HG02840 (cell line): ENCODE results near the gene SNRNP25.

Experiments
- ATAC-seq: cut with Tn5 transposase; IDR thresholded peaks from one replicate; pipeline ENCODE4 v1.9.1; 2021; ENCODE audit warnings: mild to moderate bottlenecking, moderate library complexity, moderate number of reproducible peaks; ENCODE audit not compliant: unreplicated experiment, low FRiP score

SNRNP25 gene

GRCh38 chr16:62283-62967 lies 8.8 kb downstream of the SNRNP25 start:
- no peak for ATAC-seq

- no peak for ATAC-seq
Observed at GRCh38 chr16:62968-63391, 9.4 kb downstream of the SNRNP25 start.

DNA sequence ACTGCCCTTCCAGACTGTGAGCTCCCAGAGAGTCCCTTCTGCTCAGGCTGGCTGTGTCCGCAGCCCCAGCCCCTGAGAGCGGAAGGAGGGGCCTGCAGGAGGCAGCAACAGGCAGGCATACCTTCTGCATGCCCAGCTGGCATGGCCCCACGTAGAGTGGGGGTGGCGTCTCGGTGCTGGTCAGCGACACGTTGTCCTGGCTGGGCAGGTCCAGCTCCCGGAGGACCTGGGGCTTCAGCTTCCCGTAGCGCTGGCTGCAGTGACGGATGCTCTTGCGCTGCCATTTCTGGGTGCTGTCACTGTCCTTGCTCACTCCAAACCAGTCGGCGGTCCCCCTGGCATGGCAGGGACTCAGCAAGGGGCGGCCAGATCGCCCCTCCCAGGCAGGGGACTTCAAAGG lies 9.8 kb downstream of the SNRNP25 start:
- ATAC-seq: no peak

GRCh38 chr16:63998-64913 lies 10.6 kb downstream of the SNRNP25 start:
- ATAC-seq: no peak

DNA sequence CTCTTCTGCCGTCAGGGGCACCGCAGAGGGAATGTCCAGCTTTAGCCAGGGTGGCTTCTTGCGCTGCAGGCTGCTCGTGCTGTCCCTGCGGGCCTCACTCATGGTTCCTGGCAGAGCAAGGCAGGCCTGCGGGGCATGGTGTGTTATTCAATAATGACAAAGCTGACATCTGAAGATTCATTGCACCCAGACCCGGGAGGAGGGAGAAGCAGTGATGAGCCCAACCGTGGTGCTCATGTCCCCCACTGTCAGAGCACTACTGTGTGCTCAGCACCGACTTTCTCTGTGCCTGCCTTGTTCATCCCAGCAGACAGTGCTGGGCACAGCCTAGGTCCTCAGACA lies 11.3 kb downstream of the SNRNP25 start:
- ATAC-seq: no peak

- ATAC-seq: no peak
Observed at GRCh38 chr16:65745-66144, 12.1 kb downstream of the SNRNP25 start.

GRCh38 chr16:66309-67182 lies 12.9 kb downstream of the SNRNP25 start:
- no peak for ATAC-seq

- no peak for ATAC-seq
Observed at GRCh38 chr16:67183-67791, 13.7 kb downstream of the SNRNP25 start.

DNA sequence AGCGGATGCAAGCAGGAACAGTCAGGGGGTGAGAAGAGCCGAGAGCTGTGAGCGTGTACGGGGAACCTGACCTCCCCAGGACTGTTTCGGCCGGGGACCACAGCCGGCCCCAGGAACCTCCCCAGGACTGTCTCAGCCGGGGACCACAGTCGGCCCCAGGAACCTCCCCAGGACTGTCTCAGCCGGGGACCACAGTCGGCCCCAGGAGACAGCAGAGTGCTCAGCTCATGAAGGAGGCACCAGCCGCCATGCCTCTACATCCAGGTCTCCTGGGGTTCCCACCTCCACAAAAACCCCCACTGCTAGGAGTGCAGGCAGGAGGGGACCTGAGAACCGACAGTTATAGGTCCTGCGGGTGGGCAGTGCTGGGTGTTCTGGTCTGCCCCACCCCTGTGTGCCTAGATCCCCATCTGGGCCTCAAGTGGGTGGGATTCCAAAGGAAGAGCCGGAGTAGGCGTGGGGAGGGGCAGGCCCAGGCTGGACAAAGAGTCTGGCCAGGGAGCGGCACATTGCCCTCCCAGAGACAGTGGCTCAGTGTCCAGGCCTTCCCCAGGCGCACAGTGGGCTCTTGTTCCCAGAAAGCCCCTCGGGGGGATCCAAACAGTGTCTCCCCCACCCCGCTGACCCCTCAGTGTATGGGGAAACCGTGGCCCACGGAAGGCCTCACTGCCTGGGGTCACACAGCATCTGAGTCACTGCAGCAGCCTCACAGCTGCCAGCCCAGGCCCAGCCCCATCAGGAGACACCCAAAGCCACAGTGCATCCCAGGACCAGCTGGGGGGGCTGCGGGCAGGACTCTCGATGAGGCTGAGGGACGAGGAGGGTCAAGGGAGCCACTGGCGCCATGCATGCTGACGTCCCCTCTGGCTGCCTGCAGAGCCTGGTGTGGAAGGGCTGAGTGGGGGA lies 14.5 kb downstream of the SNRNP25 start:
- ATAC-seq: no peak

- no peak for ATAC-seq
Observed at GRCh38 chr16:69181-69580, 15.6 kb downstream of the SNRNP25 start.

- no peak for ATAC-seq
Observed at GRCh38 chr16:71210-71539, 17.5 kb downstream of the SNRNP25 start.

DNA sequence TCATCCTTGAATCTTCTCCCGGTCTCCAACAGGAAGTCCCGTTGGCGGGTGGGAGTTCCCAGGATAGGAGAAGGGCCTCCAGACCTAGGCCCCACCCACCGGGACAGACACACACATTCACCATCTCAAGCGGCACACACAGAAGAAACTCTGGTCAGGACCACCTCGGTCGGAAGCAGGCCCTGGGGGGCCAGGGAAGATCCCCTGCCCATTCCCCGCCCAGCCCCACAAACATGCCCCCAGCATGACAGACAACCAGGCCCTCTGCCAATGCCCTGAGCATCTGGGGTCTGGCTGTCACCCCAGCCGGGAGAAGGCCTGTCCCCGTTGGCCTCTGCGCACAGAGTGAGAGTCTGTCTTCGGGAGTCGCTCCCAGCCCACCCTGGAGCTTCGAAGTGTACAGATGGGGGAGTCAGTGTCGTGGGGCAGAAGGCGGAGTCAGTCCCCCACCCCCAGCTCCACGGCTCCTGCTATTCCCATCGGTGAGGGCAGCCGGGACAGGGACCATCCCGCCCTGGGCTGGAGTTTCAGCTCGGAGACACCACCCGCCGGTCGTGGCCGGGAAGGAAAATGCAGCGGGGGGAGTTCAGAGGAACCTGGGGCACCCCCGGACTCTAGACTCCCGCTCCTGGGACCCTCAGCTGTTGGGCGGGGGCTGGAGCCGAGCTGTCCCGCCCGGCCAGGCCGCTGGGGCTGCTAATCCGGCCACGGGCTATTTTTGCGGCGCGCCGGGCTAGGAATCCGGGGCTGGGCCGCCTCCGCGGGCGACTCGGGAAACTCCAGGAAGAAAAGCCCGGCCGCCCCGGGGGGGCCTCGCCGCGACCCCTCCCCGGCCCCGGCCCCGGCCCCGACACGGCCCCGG lies 18.1 kb downstream of the SNRNP25 start:
- no peak for ATAC-seq

DNA sequence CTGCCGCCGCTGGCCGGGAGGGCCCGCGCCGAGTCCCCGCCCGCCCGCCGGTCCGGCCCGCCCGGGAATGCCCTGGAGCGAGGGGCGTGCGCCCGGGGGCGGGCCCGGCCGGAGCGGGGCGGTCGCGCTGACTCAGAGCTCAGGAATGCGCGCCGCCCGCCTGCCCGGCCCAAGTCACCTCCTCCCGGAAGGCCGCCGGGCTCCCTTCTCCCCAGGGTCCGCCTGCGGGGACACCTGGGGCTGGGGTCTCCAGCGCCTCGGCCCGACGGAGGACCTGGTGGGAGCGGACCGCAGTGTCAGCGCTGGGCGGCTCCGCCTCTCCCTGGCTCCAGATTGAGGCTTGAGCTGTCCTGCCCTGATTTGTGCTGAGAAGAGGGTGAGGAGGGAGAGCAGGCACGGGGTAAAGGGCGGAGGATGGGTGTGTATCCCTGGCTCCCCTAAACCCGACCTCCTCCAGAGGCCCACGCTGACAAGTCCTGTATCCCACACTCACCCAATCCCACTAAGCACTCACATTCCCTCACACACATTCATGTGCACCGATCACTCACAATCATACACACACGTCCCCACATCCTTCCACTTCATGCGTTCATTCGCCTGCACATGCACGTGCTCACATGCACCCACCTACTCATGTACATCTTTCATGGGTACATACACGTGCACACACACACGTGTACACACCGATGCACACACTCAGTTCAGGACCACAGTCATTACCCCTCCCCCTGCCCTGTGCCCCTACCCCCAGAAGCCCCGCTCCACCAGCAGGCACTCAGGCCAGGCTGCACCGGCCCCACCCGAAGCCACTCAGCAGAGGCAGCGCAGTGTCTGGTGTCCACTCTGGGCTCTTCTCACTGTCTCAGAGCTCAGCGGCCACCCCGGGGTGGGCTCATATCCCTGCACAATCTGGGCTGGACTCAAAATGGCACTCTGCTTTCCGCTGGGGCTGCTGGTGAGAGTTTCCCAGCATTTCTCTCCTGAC lies 19.2 kb downstream of the SNRNP25 start, which contains the start of gene RHBDF1:
RHBDF1 (minus strand) TSS at position 71 of the 988 bp plus-strand sequence. CDS start 7,616 bp downstream, outside the sequence.
- ATAC-seq: no peak

GRCh38 chr16:74051-74746 lies 20.6 kb downstream of the SNRNP25 start:
- ATAC-seq: no peak

- no peak for ATAC-seq
Observed at GRCh38 chr16:74747-75334, 21.2 kb downstream of the SNRNP25 start.
